ENCODE measurements around the gene GPR155.

Gene GPR155

GRCh38 chr2:174512345-174512744, 25.5 kb upstream of the GPR155 start:
- TF ChIP-seq USF1 (IDR thresholded peaks at IDR 0.05) (no peak), CEBPB (IDR thresholded peaks at IDR 0.05) (no peak), TCF12 (IDR thresholded peaks at IDR 0.05; ENCODE audit: low read depth) (no peak), MAX (IDR thresholded peaks at IDR 0.05) (no peak), RAD21 (IDR thresholded peaks at IDR 0.05; ENCODE audit: low read depth) (no peak), YY1 (IDR thresholded peaks at IDR 0.05; ENCODE audit: low read depth) (no peak), TAF1 (IDR thresholded peaks at IDR 0.05; ENCODE audit: low read depth) (no peak), EGR1 (IDR thresholded peaks at IDR 0.05) (no peak), TEAD4 (IDR thresholded peaks at IDR 0.05) (no peak), REST (IDR thresholded peaks at IDR 0.05; ENCODE audit: low read depth) (no peak), EP300 (IDR thresholded peaks at IDR 0.05; ENCODE audit: borderline replicate concordance) (no peak)

- TF ChIP-seq FOXM1 (IDR thresholded peaks at IDR 0.05; ENCODE audit: borderline replicate concordance, low read depth): no peak
- TF ChIP-seq TAF1 (IDR thresholded peaks at IDR 0.05; ENCODE audit: low read depth): no peak
- no peak for TF ChIP-seq EP300 (IDR thresholded peaks at IDR 0.05; ENCODE audit: borderline replicate concordance)
- TF ChIP-seq YY1 (IDR thresholded peaks at IDR 0.05; ENCODE audit: low read depth): no peak
- TF ChIP-seq CEBPB (IDR thresholded peaks at IDR 0.05): no peak
- no peak for TF ChIP-seq REST (IDR thresholded peaks at IDR 0.05; ENCODE audit: low read depth)
- no peak for TF ChIP-seq EGR1 (IDR thresholded peaks at IDR 0.05)
- TF ChIP-seq RAD21 (IDR thresholded peaks at IDR 0.05; ENCODE audit: low read depth): no peak
- TF ChIP-seq NFIC (IDR thresholded peaks at IDR 0.05): no peak
- TF ChIP-seq TEAD4 (IDR thresholded peaks at IDR 0.05): no peak
- no peak for TF ChIP-seq USF1 (IDR thresholded peaks at IDR 0.05)
- no peak for TF ChIP-seq MAX (IDR thresholded peaks at IDR 0.05)
- TF ChIP-seq ZBTB7A (IDR thresholded peaks at IDR 0.05; ENCODE audit: low read depth): no peak
- no peak for TF ChIP-seq CREB1 (IDR thresholded peaks at IDR 0.05; ENCODE audit: low read depth)
- TF ChIP-seq TCF12 (IDR thresholded peaks at IDR 0.05; ENCODE audit: low read depth): no peak
Observed at GRCh38 chr2:174511580-174512260, 24.9 kb upstream of the GPR155 start.

- TF ChIP-seq YY1 (IDR thresholded peaks at IDR 0.05; ENCODE audit: low read depth): 0 out of 2 replicates have a peak, but pooled peaks have one; percentile 22
- TF ChIP-seq FOXM1 (IDR thresholded peaks at IDR 0.05; ENCODE audit: borderline replicate concordance, low read depth): no peak
- no peak for TF ChIP-seq TAF1 (IDR thresholded peaks at IDR 0.05; ENCODE audit: low read depth)
Observed at GRCh38 chr2:174510583-174511189, 23.9 kb upstream of the GPR155 start.

- TF ChIP-seq REST (IDR thresholded peaks at IDR 0.05; ENCODE audit: low read depth) (no peak), MAX (IDR thresholded peaks at IDR 0.05) (no peak), ZBTB7A (IDR thresholded peaks at IDR 0.05; ENCODE audit: low read depth) (no peak), EP300 (IDR thresholded peaks at IDR 0.05; ENCODE audit: borderline replicate concordance) (no peak), CEBPB (IDR thresholded peaks at IDR 0.05) (no peak), TAF1 (IDR thresholded peaks at IDR 0.05; ENCODE audit: low read depth) (no peak), YY1 (IDR thresholded peaks at IDR 0.05; ENCODE audit: low read depth) (no peak), TCF12 (IDR thresholded peaks at IDR 0.05; ENCODE audit: low read depth) (no peak), USF1 (IDR thresholded peaks at IDR 0.05) (no peak), RAD21 (IDR thresholded peaks at IDR 0.05; ENCODE audit: low read depth) (no peak)
Observed at GRCh38 chr2:174503161-174503809, 16.5 kb upstream of the GPR155 start.

Data from Ishikawa (cell line).